Ovary (tissue), 9 donors: ENCODE data around the gene TRAPPC2. TPM values are rescaled to one million over a fixed set of nuclear protein-coding genes. Genes with fewer than 3 reads are reported as not detected.

Experiments used
- DNase-seq, 5 donors: peaks; one replicate each; pipeline ENCODE4 v3.0.0-alpha.2; 2019 to 2020
- H3K27ac ChIP-seq, 2 donors: fragments of 200-600 bp; one replicate each; pipeline versions ENCODE4 v1.5.1 to v1.8.0; 2019 to 2022
- H3K27me3 ChIP-seq: fragments of 200-600 bp; one replicate; pipeline ENCODE4 v1.8.0; 2022
- H3K36me3 ChIP-seq: fragments of 200-600 bp; sonication (generic); one replicate; pipeline ENCODE4 v1.5.1; 2019
- H3K4me1 ChIP-seq: one replicate; pipeline ENCODE4 v1.8.1; 2013; ENCODE audit warnings: mild to moderate bottlenecking, moderate library complexity; ENCODE audit not compliant: insufficient read depth
- H3K4me3 ChIP-seq: fragments of 200-600 bp; sonication (generic); one replicate; pipeline ENCODE4 v1.5.1; 2017
- H3K9me3 ChIP-seq, 2 donors: fragments of 200-600 bp in 1 of 2; sonication (generic) in 1 of 2; one replicate each; pipeline versions ENCODE4 v1.5.1 to v1.8.1; 2013 to 2019; ENCODE audit warnings: mild to moderate bottlenecking in 1 of 2, moderate library complexity in 1 of 2
- EP300 ChIP-seq: sonication (generic); formaldehyde crosslinking; IDR thresholded peaks from one replicate; pipeline ENCODE4 v1.6.1; 2017; ENCODE audit warnings: antibody characterized with exemption
- POLR2A ChIP-seq: fragments of 450-650 bp; IDR thresholded peaks from one replicate; pipeline ENCODE4 v1.6.1; 2017; ENCODE audit warnings: antibody characterized with exemption, mild to moderate bottlenecking, moderate library complexity
- whole genome bisulfite sequencing, 3 donors: extraction: QIAGEN DNeasy Blood & Tissue Kit in 1 of 3; methylation state at CpG; one replicate each; pipeline versions ENCODE4 v1.1.5 to v1.1.7; 2013 to 2017; 5-methylcytosine and 5-hydroxymethylcytosine counted together
- intact Hi-C, 4 donors: fragments of 100-400 bp; cut with DNase I; formaldehyde crosslinking; loops; one replicate each; pipeline versions ENCODE4 v1.11.0 to v1.15.1; 2022 to 2023
- polyA plus RNA-seq, 2 donors: library from polyadenylated mRNA; stranded (reverse); fragments of 200-250 nt in 1 of 2; fragments of 350-450 nt in 1 of 2; fragmentation: Illumina TruSeq in 1 of 2; extraction: RNeasy Lipid Tissue Mini Kit (QIAGEN cat#74804) in 1 of 2; gene quantifications; one replicate each; pipeline ENCODE4 v1.2.3, GENCODE V29; 2013 to 2014
- total RNA-seq, 7 donors: library from RNA; depleted of rRNA in 2 of 7; stranded (reverse); fragments of >200 nt in 2 of 7; fragmentation: NEBNext Ultra II Directional in 3 of 7; extraction: Animal tissue kit (Norgen Biotek cat#: 25700) in 3 of 7; gene quantifications; one replicate each; pipeline versions ENCODE4 v1.1.0 to v1.2.4, GENCODE V29; 2016 to 2023
- TF ChIP-seq, protein P1 (sequence below), 3 donors: fragments of 450-650 bp in 2 of 3; fragments of 200-600 bp in 1 of 3; IDR thresholded peaks; one replicate each; pipeline versions ENCODE4 v1.5.1 to v1.8.0; 2016 to 2022; ENCODE audit warnings: antibody characterized with exemption in 3 of 3, mild to moderate bottlenecking in 1 of 3
- donor health status: DM: no; HTN: no; CAD: no; lungs with moderate emphysema.
- donor health status: DM: no; HTN: no; CAD: no.
- donor health status: Bipolar disorder and iron deficiency.
- donor health status: DM: yes; HTN: yes; CAD: no.
- donor health status: DM: no; HTN: no; CAD: no.
- donor health status: DM: yes; HTN: yes; CAD: no.

The TRAPPC2 gene
- total and polyA plus RNA-seq, 9 donors, result 10.7 to 26.5 (median 20.9) TPM

DNA sequence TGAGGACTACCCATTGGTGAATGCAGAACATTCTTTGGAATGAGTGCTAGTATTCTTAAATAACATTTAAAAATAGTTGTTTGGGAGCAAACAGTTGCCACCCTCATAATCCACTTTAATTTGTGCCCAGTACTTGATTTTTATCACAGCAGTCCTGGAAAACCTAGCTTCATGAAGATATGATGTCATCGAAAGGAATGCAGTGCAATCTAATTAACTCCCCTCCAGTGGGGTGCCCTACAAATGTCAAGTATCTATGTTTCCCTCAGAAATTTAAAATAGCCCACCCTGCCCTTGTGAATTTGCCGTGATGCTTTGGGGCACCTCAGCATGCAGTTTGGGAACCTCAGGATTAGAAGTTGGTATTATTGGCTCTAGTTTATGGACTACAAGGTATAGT lies 40.1 kb downstream of the TRAPPC2 start:
- intact Hi-C loops, result no loop called here
- H3K9me3 ChIP-seq, result no peaks in the 10 kb centered on the region
- H3K4me3 ChIP-seq, result no peak overlapping the region
- TF ChIP-seq, protein P1, sequence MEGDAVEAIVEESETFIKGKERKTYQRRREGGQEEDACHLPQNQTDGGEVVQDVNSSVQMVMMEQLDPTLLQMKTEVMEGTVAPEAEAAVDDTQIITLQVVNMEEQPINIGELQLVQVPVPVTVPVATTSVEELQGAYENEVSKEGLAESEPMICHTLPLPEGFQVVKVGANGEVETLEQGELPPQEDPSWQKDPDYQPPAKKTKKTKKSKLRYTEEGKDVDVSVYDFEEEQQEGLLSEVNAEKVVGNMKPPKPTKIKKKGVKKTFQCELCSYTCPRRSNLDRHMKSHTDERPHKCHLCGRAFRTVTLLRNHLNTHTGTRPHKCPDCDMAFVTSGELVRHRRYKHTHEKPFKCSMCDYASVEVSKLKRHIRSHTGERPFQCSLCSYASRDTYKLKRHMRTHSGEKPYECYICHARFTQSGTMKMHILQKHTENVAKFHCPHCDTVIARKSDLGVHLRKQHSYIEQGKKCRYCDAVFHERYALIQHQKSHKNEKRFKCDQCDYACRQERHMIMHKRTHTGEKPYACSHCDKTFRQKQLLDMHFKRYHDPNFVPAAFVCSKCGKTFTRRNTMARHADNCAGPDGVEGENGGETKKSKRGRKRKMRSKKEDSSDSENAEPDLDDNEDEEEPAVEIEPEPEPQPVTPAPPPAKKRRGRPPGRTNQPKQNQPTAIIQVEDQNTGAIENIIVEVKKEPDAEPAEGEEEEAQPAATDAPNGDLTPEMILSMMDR (IDR thresholded peaks at IDR 0.05), result no peak
- TF ChIP-seq POLR2A (no peak), EP300 (no peak)
- H3K27me3 ChIP-seq, result no peaks in the 10 kb centered on the region
- H3K27ac ChIP-seq, result no peak overlapping the region
- H3K36me3 ChIP-seq, result no peaks in the 10 kb centered on the region
- DNase-seq, result no peak
- 86 to 89% (median 88%) methylated on average over 2 of the region's 2 CpGs for WGBS, 3 donors
- peaks cover 15% of the 10 kb centered on the region for H3K4me1 ChIP-seq

DNA sequence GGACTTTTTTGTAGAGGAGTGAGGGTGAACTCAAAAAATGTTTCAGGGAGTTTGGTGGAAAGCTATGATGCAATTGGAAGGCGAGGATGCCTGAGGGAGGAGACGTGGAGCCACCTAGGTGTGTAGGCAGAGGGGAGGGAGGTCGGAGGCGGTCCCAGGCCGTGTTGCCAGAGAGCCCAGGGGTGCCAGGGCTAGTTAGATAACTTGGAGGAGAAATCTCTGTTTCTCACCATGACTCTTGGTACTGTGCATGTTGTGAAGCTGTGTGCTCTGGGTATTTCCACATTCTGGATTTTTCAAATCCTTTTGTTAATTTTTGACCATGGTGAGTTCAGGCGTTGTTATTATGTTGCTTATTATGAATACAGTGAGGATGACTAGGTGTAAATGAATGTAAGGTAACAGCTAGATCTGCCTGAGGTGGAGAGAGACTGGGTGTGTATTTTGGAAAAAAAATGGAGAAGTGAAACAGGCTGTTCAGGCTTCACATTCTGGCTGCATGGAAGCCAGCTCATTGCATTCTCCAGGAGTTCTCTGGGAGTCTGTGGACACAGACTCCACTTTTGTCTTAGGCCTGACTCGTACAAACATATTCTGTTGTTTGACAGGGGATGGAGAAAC lies 41.0 kb downstream of the TRAPPC2 start:
- WGBS, 3 donors, result 71 to 76% (median 75%) methylated on average over 7 of the region's 7 CpGs
- no peak overlapping the region for H3K4me3 ChIP-seq
- H3K4me1 ChIP-seq, result peaks cover 15% of the 10 kb centered on the region
- no peaks in the 10 kb centered on the region for H3K9me3 ChIP-seq
- intact Hi-C loops, result no loop called here
- DNase-seq, result no peak
- no peak overlapping the region for H3K27ac ChIP-seq
- no peaks in the 10 kb centered on the region for H3K27me3 ChIP-seq
- no peaks in the 10 kb centered on the region for H3K36me3 ChIP-seq
- TF ChIP-seq EP300, result no peak
- TF ChIP-seq POLR2A, result no peak
- TF ChIP-seq, protein P1 (IDR thresholded peaks at IDR 0.05), result no peak

DNA sequence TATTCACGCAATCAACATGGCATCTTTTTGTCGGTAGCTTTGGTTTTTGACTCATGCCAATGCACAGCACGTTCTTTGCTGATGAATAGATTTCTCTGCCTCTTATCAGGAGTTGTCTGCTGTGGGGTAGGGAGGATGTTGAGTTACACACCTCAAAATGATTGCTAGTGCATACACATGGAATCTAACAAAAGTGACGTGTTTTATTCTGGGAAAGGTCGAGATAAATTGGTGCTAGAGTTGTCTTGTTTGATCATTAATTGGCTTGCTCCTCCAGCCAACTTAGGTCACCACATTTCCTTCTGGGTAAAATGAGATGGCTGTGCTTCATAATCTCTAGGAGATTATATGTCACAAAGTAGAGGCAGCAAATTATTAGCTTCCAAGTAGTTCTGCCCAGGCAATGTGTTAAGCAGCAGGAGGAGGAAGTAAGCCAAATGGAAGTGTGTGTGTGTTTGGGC lies 41.6 kb downstream of the TRAPPC2 start:
- TF ChIP-seq EP300 (no peak), POLR2A (no peak)
- TF ChIP-seq, protein P1 (IDR thresholded peaks at IDR 0.05), result no peak
- 78 to 84% (median 83%) methylated on average over 5 of the region's 5 CpGs for WGBS, 3 donors

DNA sequence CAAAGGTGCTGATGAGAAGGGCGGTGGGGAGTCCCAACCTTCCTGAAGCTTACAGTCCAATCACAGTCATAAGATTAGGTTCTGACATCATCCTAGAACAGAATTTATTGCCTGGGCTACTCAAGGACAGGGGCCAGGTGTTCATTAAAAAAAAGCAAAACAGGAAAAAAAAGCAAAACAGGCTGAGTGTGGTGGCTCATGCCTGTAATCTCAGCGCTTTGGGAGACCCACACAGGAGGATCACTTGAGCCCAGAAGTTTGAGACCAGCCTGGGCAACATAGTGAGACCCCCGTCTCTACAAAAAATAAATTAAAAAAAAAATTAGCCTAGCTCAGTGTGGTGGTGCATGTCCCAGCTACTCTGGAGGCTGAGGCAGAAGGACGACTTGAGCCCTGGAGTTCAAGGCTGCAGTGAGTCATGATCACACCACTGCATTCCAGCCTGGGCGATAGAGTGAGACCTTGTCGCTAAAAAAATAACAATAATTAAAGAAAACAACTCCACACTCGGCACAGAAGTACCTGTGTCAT lies 42.5 kb downstream of the TRAPPC2 start:
- intact Hi-C loops, result no loop called here
- Histone ChIP-seq H3K4me1 (peaks cover 15% of the 10 kb centered on the region), H3K4me3 (no peak overlapping the region), H3K27ac (no peak overlapping the region), H3K9me3 (no peaks in the 10 kb centered on the region), H3K27me3 (no peaks in the 10 kb centered on the region), H3K36me3 (no peaks in the 10 kb centered on the region)
- TF ChIP-seq, protein P1 (IDR thresholded peaks at IDR 0.05), result no peak
- TF ChIP-seq EP300 (no peak), POLR2A (no peak)
- no peak for DNase-seq
- WGBS, 3 donors, result 54 to 63% (median 58%) methylated on average over 7 of the region's 7 CpGs

More for the DNA sequence above, 41.6 kb downstream of the TRAPPC2 start:
- no peak for DNase-seq
- Histone ChIP-seq H3K36me3 (no peaks in the 10 kb centered on the region), H3K4me3 (no peak overlapping the region), H3K9me3 (no peaks in the 10 kb centered on the region), H3K27ac (no peak overlapping the region), H3K27me3 (no peaks in the 10 kb centered on the region), H3K4me1 (peaks cover 15% of the 10 kb centered on the region)
- intact Hi-C loops, result no loop called here
